Endothelial cell of umbilical vein (primary cell): ENCODE results near the gene TOP1. TPM values are rescaled to one million over a fixed set of nuclear protein-coding genes. Genes with fewer than 3 reads are reported as not detected.

Experiments
- BruUV-seq: library from RNA; stranded (reverse); fragments of 400-500 nt; replicated peaks from 2 replicates; lab custom pipeline; 2021; lab: Mats Ljungman, UMichigan
- CTCF ChIA-PET: fragments of 300-600, 350-600 bp; sonication (Branson Sonifier 250); formaldehyde crosslinking; loops from one replicate; lab custom pipeline; 2021; ENCODE audit warnings: antibody characterized with exemption, inconsistent platforms; lab: Charles Lee
- POLR2A ChIA-PET: fragments of 300-600, 350-600 bp; sonication (Branson Sonifier 250); formaldehyde crosslinking; loops from one replicate; lab custom pipeline; 2021; ENCODE audit warnings: antibody characterized with exemption, inconsistent platforms; lab: Charles Lee
- DNase-seq: peaks from one replicate; pipeline ENCODE4 v3.0.0-alpha.2; 2011; ENCODE audit warnings: low read depth, low spot score
- FAIRE-seq: peaks from 2 replicates; lab custom pipeline; 2011; peaks lifted over from hg19 to GRCh38; lab: Jason Lieb, UNC
- H2AFZ ChIP-seq: 2 replicates; pipeline ENCODE4 v1.6.0; 2012; ENCODE audit warnings: low read depth, low read length, control low read depth, inconsistent platforms
- H3K27ac ChIP-seq: 2 replicates; pipeline ENCODE4 v1.5.1; 2011; ENCODE audit warnings: low read depth, mild to moderate bottlenecking, control low read depth, low read length, moderate library complexity; ENCODE audit not compliant: insufficient read depth
- H3K27me3 ChIP-seq, 2 experiments: 2 replicates each; pipeline versions ENCODE4 v1.6.0 to v1.6.1; 2011; ENCODE audit warnings: low read length in 2 of 2, mixed read lengths in 1 of 2; ENCODE audit not compliant: control insufficient read depth in 2 of 2, insufficient read depth in 2 of 2
- H3K36me3 ChIP-seq, 2 experiments: 2 replicates in 1 of 2; 3 replicates in 1 of 2; pipeline ENCODE4 v1.5.1; 2011; ENCODE audit warnings: low read length in 2 of 2, mild to moderate bottlenecking in 1 of 2, moderate library complexity in 1 of 2; ENCODE audit not compliant: control insufficient read depth in 2 of 2, insufficient read depth in 2 of 2; ENCODE audit errors: extremely low read depth in 1 of 2
- H3K4me1 ChIP-seq: 3 replicates; pipeline ENCODE4 v1.5.1; 2011; ENCODE audit warnings: mild to moderate bottlenecking, low read length; ENCODE audit not compliant: control insufficient read depth, insufficient read depth; ENCODE audit errors: extremely low read depth
- H3K4me2 ChIP-seq: 2 replicates; pipeline ENCODE4 v1.6.1; 2011; ENCODE audit warnings: low read length, control low read depth, mixed read lengths; ENCODE audit not compliant: insufficient read depth
- H3K4me3 ChIP-seq, 3 experiments: fragments of 200-600 bp in 1 of 3; sonication (generic), shearing (Covaris generic) in 1 of 3; replicated peaks in 1 of 3; 2 replicates each; pipeline ENCODE4 v1.5.1; 2011 to 2016; ENCODE audit warnings: control low read depth in 3 of 3, low read length in 3 of 3, mild to moderate bottlenecking in 2 of 3, inconsistent platforms in 1 of 3, low read depth in 1 of 3, moderate library complexity in 1 of 3; ENCODE audit not compliant: insufficient read depth in 1 of 3
- H3K79me2 ChIP-seq: 2 replicates; pipeline ENCODE4 v1.6.0; 2012; ENCODE audit warnings: low read length, inconsistent platforms; ENCODE audit not compliant: control insufficient read depth, insufficient read depth
- H3K9ac ChIP-seq: replicated peaks from 2 replicates; pipeline ENCODE3; 2011; ENCODE audit warnings: low read length, control low read depth; ENCODE audit not compliant: insufficient read depth; ENCODE audit errors: extremely low read depth
- H3K9me1 ChIP-seq: replicated peaks from 3 replicates; pipeline ENCODE4 v1.6.0; 2011; ENCODE audit warnings: mild to moderate bottlenecking, low read length; ENCODE audit not compliant: control insufficient read depth, insufficient read depth; ENCODE audit errors: extremely low read depth
- H3K9me3 ChIP-seq: replicated peaks from 2 replicates; pipeline ENCODE4 v1.5.1; 2012; ENCODE audit warnings: low read length, inconsistent platforms; ENCODE audit not compliant: control insufficient read depth, insufficient read depth
- H4K20me1 ChIP-seq: replicated peaks from 2 replicates; pipeline ENCODE3; 2011; ENCODE audit warnings: mild to moderate bottlenecking, low read length; ENCODE audit not compliant: control insufficient read depth, insufficient read depth; ENCODE audit errors: extremely low read depth
- CTCF ChIP-seq, 2 donors: IDR thresholded peaks; 1 replicate in 1 of 2; 2 replicates in 1 of 2; pipeline ENCODE4 v1.5.1; 2011; ENCODE audit warnings: low read length in 2 of 2, mild to moderate bottlenecking in 2 of 2, moderate library complexity in 2 of 2, control low read depth in 1 of 2, inconsistent platforms in 1 of 2, low read depth in 1 of 2; ENCODE audit not compliant: insufficient read depth in 1 of 2; ENCODE audit errors: extremely low read depth in 1 of 2
- EZH2 ChIP-seq: IDR thresholded peaks from 2 replicates; pipeline ENCODE4 v1.6.1; 2012; ENCODE audit warnings: borderline replicate concordance, low read depth, mild to moderate bottlenecking, moderate library complexity, low read length, inconsistent platforms; ENCODE audit not compliant: severe bottlenecking
- FOS ChIP-seq: IDR thresholded peaks from 2 replicates; pipeline ENCODE4 v1.6.1; 2011; ENCODE audit warnings: mild to moderate bottlenecking, low read length, moderate library complexity, borderline replicate concordance; ENCODE audit not compliant: insufficient read depth
- GATA2 ChIP-seq: IDR thresholded peaks from 2 replicates; pipeline ENCODE4 v1.7.0; 2011; ENCODE audit warnings: low read depth, mild to moderate bottlenecking, moderate library complexity, mixed read lengths, low read length; ENCODE audit not compliant: insufficient read length, insufficient read depth
- JUN ChIP-seq: IDR thresholded peaks from 2 replicates; pipeline ENCODE4 v1.6.1; 2011; ENCODE audit warnings: borderline replicate concordance, low read depth; ENCODE audit not compliant: insufficient read length, insufficient read depth
- MAX ChIP-seq: IDR thresholded peaks from 2 replicates; pipeline ENCODE4 v1.6.1; 2011; ENCODE audit not compliant: insufficient read depth, insufficient read length
- MYC ChIP-seq: IDR thresholded peaks from one replicate; pipeline ENCODE4 v1.6.1; 2011; ENCODE audit warnings: mild to moderate bottlenecking, low read depth, low read length
- POLR2A ChIP-seq: IDR thresholded peaks from 2 replicates; pipeline ENCODE4 v1.6.1; 2012; ENCODE audit warnings: low read depth, mild to moderate bottlenecking, control low read depth, low read length
- POLR2AphosphoS5 ChIP-seq: IDR thresholded peaks from 2 replicates; pipeline ENCODE4 v1.6.1; 2012; ENCODE audit warnings: low read depth, mild to moderate bottlenecking, control low read depth, low read length, moderate library complexity; ENCODE audit not compliant: insufficient read depth
- dilution Hi-C: fragments of 300-500 bp; cut with MboI; formaldehyde crosslinking; loops from one replicate; pipeline ENCODE4 v1.15.0; 2019; ENCODE audit warnings: low sequenced_read_pairs; ENCODE audit not compliant: extremely low pct_ligation_motif_present
- intact Hi-C: fragments of 100-400 bp; cut with micrococcal nuclease; formaldehyde crosslinking; loops from one replicate; pipeline ENCODE4 v1.10.0; 2022
- polyA plus RNA-seq, 4 experiments: library from polyadenylated mRNA; depleted of rRNA in 3 of 4; stranded (reverse) in 3 of 4; unstranded in 1 of 4; fragments of >200 nt; gene quantifications; 2 replicates each; pipeline versions ENCODE4 v1.2.1 to v1.2.3, GENCODE V29; 2011 to 2012; ENCODE audit warnings: missing spikeins in 1 of 4
- total RNA-seq: library from RNA; stranded (reverse); gene quantifications from 2 replicates; pipeline ENCODE4 v1.2.3, GENCODE V29; 2021

The TOP1 gene
- total and polyA plus RNA-seq, 2 donors (not counting 3 experiments of a cell fraction or from before 2014, with no cell fraction given), result 7.0 to 77.4 TPM

GRCh38 chr20:41110012-41110411 lies 81.4 kb downstream of the TOP1 start:
- Histone ChIP-seq H3K27ac (no peak overlapping the region), H4K20me1 (no peaks in the 10 kb centered on the region), H3K9me3 (no peaks in the 10 kb centered on the region), H3K9ac (no peak overlapping the region), H2AFZ (no peak overlapping the region), H3K36me3 (peaks cover 32 to 33% of the 10 kb centered on the region in 2 experiments), H3K4me1 (no peaks in the 10 kb centered on the region), H3K4me2 (no peak overlapping the region), H3K4me3 (no peak overlapping the region), H3K79me2 (no peaks in the 10 kb centered on the region), H3K9me1 (no peaks in the 10 kb centered on the region), H3K27me3 (no peaks in the 10 kb centered on the region)
- no TSS peak for BruUV-seq
- FAIRE-seq, result no peak
- intact Hi-C loops (no loop called here), dilution Hi-C loops (no loop called here)
- no peak for TF ChIP-seq JUN
- TF ChIP-seq POLR2AphosphoS5, result no peak
- POLR2A ChIA-PET, result no interaction called here
- CTCF ChIA-PET, result interaction anchor here (2.7 kb wide), 1 partner anchor 119 kb away, joined by 9 read pairs; no protein-coding TSS in a partner anchor
- DNase-seq, result no peak

- no peaks in the 10 kb centered on the region for H3K9me1 ChIP-seq
- dilution Hi-C loops, result no loop called here
- H3K36me3 ChIP-seq, result peaks cover 35 to 40% of the 10 kb centered on the region in 2 experiments
- no peaks in the 10 kb centered on the region for H3K79me2 ChIP-seq
- no peaks in the 10 kb centered on the region for H3K4me1 ChIP-seq
- DNase-seq (no peak), FAIRE-seq (no peak)
- no TSS peak for BruUV-seq
- H2AFZ ChIP-seq, result no peak overlapping the region
- H3K27me3 ChIP-seq, result no peaks in the 10 kb centered on the region
- no peaks in the 10 kb centered on the region for H3K9me3 ChIP-seq
- TF ChIP-seq CTCF (IDR thresholded peaks at IDR 0.05; ENCODE audit: extremely low read depth in 1 of 2, insufficient read depth in 1 of 2, low read depth in 1 of 2, low read length in 2 of 2), result no peak
- TF ChIP-seq MYC, result no peak
- no peak for TF ChIP-seq POLR2AphosphoS5
- no peak for TF ChIP-seq MAX
- no peak for TF ChIP-seq POLR2A
- no peak for TF ChIP-seq FOS
- no peak for TF ChIP-seq JUN
- no peak for TF ChIP-seq GATA2
- no peak for TF ChIP-seq EZH2
- POLR2A ChIA-PET, result no interaction called here
- no peak overlapping the region for H3K4me2 ChIP-seq
- H3K27ac ChIP-seq, result no peak overlapping the region
- H4K20me1 ChIP-seq, result no peaks in the 10 kb centered on the region
- H3K4me3 ChIP-seq, result no peak overlapping the region
- intact Hi-C loops, result no loop called here
- no peak overlapping the region for H3K9ac ChIP-seq
- CTCF ChIA-PET, result interaction anchor here (2.7 kb wide), 1 partner anchor 120 kb away, joined by 9 read pairs; no protein-coding TSS in a partner anchor
Measured at GRCh38 chr20:41110930-41111577, 82.4 kb downstream of the TOP1 start.
